Fibroblast of lung (primary cell): ENCODE data around the gene KHK.

Experiments used
- CTCF ChIP-seq, 2 donors: IDR thresholded peaks in 1 of 2; conservative IDR thresholded peaks in 1 of 2; 1 replicate in 1 of 2; 2 replicates in 1 of 2; pipeline ENCODE4 v1.5.1; 2011 to 2012; ENCODE audit warnings: low read length in 2 of 2, control low read depth in 1 of 2, inconsistent platforms in 1 of 2, low read depth in 1 of 2, mild to moderate bottlenecking in 1 of 2
- EZH2 ChIP-seq: IDR thresholded peaks from 2 replicates; pipeline ENCODE4 v1.5.1; 2012; ENCODE audit warnings: low read length, control low read depth, mild to moderate bottlenecking; ENCODE audit errors: missing control alignments

- TF ChIP-seq CTCF (conservative IDR thresholded peaks at IDR 0.05 in 1 of 2, IDR thresholded peaks at IDR 0.05 in 1 of 2; ENCODE audit: low read depth in 1 of 2, low read length in 2 of 2) (no peak), EZH2 (no peak)
Measured at GRCh38 chr2:27092696-27093429, 6.3 kb downstream of the KHK start.
